Activated B cell treated with CpG ODN at 0.5 μM for 24 hours (primary cell): ENCODE data around the gene SLC35G2. TPM values are rescaled to one million over a fixed set of nuclear protein-coding genes. Genes with fewer than 3 reads are reported as not detected.
A peak's percentile ranks its signal among the peaks of the same experiment; 100 is the strongest.

Experiments
- ATAC-seq: fragments of 200-7000 bp; cut with Tn5 transposase; one replicate; pipeline ENCODE4 v1.10.0; 2021; ENCODE audit warnings: low read depth, mild to moderate bottlenecking, moderate library complexity
- CTCF ChIA-PET: fragments of 350-600 bp; sonication (Branson Sonifier 250); formaldehyde crosslinking; loops from one replicate; lab custom pipeline; 2021; ENCODE audit warnings: antibody characterized with exemption; lab: Charles Lee
- POLR2A ChIA-PET: fragments of 350-600 bp; sonication (Branson Sonifier 250); formaldehyde crosslinking; loops from one replicate; lab custom pipeline; 2021; ENCODE audit warnings: antibody characterized with exemption; lab: Charles Lee
- DNase-seq: peaks from one replicate; pipeline ENCODE4 v3.0.0; 2022
- H3K27ac Mint-ChIP-seq: one replicate; pipeline ENCODE4 v1.8.0; 2020; ENCODE audit warnings: mixed read lengths
- H3K27me3 Mint-ChIP-seq: one replicate; pipeline ENCODE4 v1.8.0; 2021; ENCODE audit warnings: mixed read lengths
- H3K36me3 Mint-ChIP-seq: one replicate; pipeline ENCODE4 v1.8.0; 2021; ENCODE audit warnings: low read depth, mixed read lengths
- H3K4me1 Mint-ChIP-seq: one replicate; pipeline ENCODE4 v1.8.0; 2021; ENCODE audit warnings: mixed read lengths
- H3K4me3 Mint-ChIP-seq: one replicate; pipeline ENCODE4 v1.8.0; 2020; ENCODE audit warnings: mild to moderate bottlenecking, mixed read lengths
- H3K9me3 Mint-ChIP-seq: one replicate; pipeline ENCODE4 v1.8.0; 2020; ENCODE audit warnings: mixed read lengths
- intact Hi-C: fragments of 100-400 bp; cut with micrococcal nuclease; formaldehyde crosslinking; loops from one replicate; pipeline ENCODE4 v1.15.1; 2024
- total RNA-seq: library from RNA; stranded (reverse); gene quantifications from 2 replicates; pipeline ENCODE4 v1.2.3, GENCODE V29; 2022
- TF ChIP-seq, protein P1 (sequence below): fragments of 200-600 bp; IDR thresholded peaks from one replicate; pipeline ENCODE4 v1.8.0; 2022; ENCODE audit warnings: antibody characterized with exemption, mild to moderate bottlenecking

The SLC35G2 gene
- total RNA-seq, 1 donor from 2014 or later: 4.3 TPM

DNA sequence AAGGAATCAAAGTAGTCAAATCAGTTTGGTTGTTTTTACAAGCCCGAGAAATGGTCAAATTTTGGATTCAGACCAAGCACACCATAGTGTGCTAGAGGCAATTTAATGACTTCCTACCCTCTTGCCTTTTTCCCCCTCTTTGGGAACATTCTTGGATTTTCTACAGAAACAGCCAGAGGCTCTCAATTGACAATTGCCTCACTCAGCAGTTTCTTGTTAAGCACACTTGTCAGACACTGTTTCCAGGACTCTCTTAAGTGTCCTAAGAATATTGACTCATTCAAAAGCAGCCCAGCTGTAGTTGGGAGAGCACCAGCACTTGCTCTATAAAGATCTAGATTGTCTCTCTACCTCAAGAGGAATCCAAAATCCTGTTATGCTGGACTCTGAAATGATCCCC lies 1.5 kb upstream of the SLC35G2 start:
- CTCF ChIA-PET: no interaction called here
- Mint-ChIP-seq H3K27me3 (peaks cover 20% of the 10 kb centered on the region), H3K36me3 (no peaks in the 10 kb centered on the region), H3K27ac (no peak overlapping the region), H3K4me3 (no peak overlapping the region), H3K9me3 (no peaks in the 10 kb centered on the region), H3K4me1 (peaks cover 22% of the 10 kb centered on the region)
- intact Hi-C loops: loop anchor here (5.0 kb wide), 1 partner anchor 110 kb away; no protein-coding TSS in a partner anchor
- TF ChIP-seq, protein P1, sequence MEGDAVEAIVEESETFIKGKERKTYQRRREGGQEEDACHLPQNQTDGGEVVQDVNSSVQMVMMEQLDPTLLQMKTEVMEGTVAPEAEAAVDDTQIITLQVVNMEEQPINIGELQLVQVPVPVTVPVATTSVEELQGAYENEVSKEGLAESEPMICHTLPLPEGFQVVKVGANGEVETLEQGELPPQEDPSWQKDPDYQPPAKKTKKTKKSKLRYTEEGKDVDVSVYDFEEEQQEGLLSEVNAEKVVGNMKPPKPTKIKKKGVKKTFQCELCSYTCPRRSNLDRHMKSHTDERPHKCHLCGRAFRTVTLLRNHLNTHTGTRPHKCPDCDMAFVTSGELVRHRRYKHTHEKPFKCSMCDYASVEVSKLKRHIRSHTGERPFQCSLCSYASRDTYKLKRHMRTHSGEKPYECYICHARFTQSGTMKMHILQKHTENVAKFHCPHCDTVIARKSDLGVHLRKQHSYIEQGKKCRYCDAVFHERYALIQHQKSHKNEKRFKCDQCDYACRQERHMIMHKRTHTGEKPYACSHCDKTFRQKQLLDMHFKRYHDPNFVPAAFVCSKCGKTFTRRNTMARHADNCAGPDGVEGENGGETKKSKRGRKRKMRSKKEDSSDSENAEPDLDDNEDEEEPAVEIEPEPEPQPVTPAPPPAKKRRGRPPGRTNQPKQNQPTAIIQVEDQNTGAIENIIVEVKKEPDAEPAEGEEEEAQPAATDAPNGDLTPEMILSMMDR: no peak
- POLR2A ChIA-PET: interaction anchor here (2.1 kb wide), 1 partner anchor 65 kb away, joined by 22 read pairs; the partner anchor contains the start of gene STAG1
- no peak for DNase-seq
- ATAC-seq: no peak

DNA sequence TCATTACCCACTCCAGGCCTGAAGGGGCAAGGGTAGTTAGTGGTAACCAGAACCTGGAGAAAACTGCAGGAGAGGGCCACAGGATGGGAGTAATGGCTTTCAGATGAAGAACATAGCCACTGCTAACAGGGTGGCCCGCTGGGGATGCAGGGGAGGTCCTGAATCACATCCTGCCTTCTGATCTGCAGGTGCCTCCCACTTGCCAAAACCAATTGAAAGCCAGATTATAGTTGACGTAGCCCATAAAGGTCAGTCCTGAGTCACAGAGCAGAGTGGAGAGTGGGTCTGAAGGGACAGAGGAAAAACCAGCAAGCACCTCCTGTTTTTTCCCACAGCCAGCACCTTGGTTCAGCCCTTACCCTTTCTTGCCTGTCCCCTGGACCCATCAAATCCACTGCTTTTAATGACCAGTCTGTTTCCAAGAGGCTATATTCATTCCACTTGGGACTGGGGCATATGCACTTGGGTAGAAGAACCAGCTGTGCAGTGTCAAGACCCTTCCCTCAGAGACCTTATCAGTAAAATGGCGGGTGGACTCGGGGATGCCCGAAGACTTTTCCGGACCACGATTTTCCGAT lies 646 bp upstream of the SLC35G2 start:
- Mint-ChIP-seq H3K36me3 (no peaks in the 10 kb centered on the region), H3K27ac (peak overlapping the region; percentile 87), H3K4me1 (peaks cover 22% of the 10 kb centered on the region), H3K4me3 (peak overlapping the region; percentile 89), H3K27me3 (peaks cover 20% of the 10 kb centered on the region), H3K9me3 (peaks cover 5% of the 10 kb centered on the region)
- POLR2A ChIA-PET: interaction anchor here (1.1 to 2.1 kb wide), 2 partner anchors 44 to 66 kb away, joined by 11 to 22 read pairs; partner anchors contain the start of genes NCK1 and STAG1
- peak; percentile 83 for ATAC-seq
- peak; percentile 21 for DNase-seq
- TF ChIP-seq, protein P1: no peak
- intact Hi-C loops: loop anchor here (1.0 to 5.0 kb wide), 6 partner anchors 44 to 624 kb away; partner anchors contain the start of genes NCK1, PCCB and STAG1
- CTCF ChIA-PET: no interaction called here

DNA sequence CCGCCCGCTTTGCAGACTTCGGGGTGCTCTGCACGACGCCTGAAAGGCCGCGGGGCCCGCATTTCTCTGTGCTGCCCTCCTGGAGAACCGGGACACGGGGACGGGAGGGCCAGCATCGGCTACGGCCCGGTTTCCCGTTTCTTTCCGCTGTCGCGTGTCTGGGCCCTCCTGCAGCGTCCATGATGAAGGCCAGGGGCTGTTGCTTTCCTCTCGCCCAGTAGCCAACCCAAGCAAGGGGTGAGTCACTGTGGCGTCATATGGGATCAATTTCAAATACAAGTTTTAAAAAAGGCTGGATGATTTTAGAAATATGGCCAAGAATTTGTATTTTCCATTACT lies 435 bp downstream of the SLC35G2 start:
- H3K27me3 Mint-ChIP-seq: peaks cover 22% of the 10 kb centered on the region
- ATAC-seq (peak; percentile 22), DNase-seq (no peak)
- ChIA-PET CTCF (no interaction called here), POLR2A (interaction anchor here (2.0 to 2.1 kb wide), 1 partner anchor 67 kb away, joined by 17 to 22 read pairs; the partner anchor contains the start of gene STAG1)
- peaks cover 22% of the 10 kb centered on the region for H3K4me1 Mint-ChIP-seq
- peak overlapping the region; percentile 89 for H3K4me3 Mint-ChIP-seq
- peaks cover 2% of the 10 kb centered on the region for H3K36me3 Mint-ChIP-seq
- H3K27ac Mint-ChIP-seq: peak overlapping the region; percentile 57
- TF ChIP-seq, protein P1: no peak
- peaks cover 7% of the 10 kb centered on the region for H3K9me3 Mint-ChIP-seq
- intact Hi-C loops: loop anchor here (5.0 kb wide), 1 partner anchor 108 kb away; no protein-coding TSS in a partner anchor

DNA sequence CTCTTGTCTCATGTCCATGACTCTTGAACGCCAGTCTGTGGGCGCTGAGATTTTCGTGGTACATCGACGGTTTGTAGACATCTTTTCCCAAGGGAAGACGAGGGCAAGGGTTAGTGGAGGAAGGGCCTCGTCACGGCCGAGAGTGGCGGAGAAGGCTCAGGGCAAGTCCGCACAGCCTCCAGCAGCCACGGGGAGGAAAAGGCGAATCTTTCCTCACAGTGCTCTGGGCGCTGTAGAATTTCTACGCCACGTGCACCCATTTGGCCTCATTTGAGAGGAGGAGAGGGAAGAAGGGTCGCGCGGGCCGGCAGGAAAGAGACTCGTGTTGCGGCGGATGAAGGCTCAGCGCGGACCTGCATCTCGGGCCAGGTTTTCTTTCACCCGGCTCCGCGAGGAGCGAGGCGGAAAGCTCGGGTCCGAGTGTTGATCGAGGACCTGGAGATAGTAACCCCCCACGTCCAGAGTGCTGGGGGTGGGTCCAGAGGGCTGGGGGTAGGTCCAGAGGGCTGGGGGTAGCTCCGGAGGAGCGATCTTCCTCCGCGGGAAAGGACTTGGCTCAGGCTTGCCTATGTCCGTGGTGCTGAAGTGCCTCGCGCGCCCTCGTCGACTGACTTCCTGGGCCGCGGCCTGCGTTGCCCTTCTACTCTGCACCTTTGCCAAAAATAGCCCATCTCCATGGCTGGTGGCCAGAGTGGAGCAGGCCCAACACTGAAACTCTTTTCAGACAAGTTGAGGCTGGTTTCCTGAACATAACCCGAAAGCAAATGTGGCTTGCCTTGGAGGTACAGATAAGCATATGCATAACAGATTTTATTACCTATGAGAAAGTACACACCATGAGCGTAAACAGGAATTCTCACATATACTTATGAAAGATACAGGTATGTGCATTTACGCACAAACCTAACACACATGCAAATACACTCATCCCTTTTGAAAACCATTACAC lies 1.1 kb downstream of the SLC35G2 start:
- ATAC-seq: peak; percentile 9
- Mint-ChIP-seq H3K9me3 (peaks cover 8% of the 10 kb centered on the region), H3K36me3 (peaks cover 2% of the 10 kb centered on the region), H3K4me3 (peak overlapping the region; percentile 89), H3K27me3 (peaks cover 22% of the 10 kb centered on the region), H3K4me1 (peaks cover 22% of the 10 kb centered on the region), H3K27ac (peak overlapping the region; percentile 57)
- TF ChIP-seq, protein P1: no peak
- peak; percentile 22 for DNase-seq
- CTCF ChIA-PET: no interaction called here
- POLR2A ChIA-PET: interaction anchor here (1.1 to 2.0 kb wide), 2 partner anchors 42 to 67 kb away, joined by 4 to 17 read pairs; partner anchors contain the start of genes NCK1 and STAG1
- intact Hi-C loops: loop anchor here (5.0 kb wide), 1 partner anchor 107 kb away; no protein-coding TSS in a partner anchor
